Measurements from ENCODE around the gene DMRTB1.

DMRTB1 gene

DNA sequence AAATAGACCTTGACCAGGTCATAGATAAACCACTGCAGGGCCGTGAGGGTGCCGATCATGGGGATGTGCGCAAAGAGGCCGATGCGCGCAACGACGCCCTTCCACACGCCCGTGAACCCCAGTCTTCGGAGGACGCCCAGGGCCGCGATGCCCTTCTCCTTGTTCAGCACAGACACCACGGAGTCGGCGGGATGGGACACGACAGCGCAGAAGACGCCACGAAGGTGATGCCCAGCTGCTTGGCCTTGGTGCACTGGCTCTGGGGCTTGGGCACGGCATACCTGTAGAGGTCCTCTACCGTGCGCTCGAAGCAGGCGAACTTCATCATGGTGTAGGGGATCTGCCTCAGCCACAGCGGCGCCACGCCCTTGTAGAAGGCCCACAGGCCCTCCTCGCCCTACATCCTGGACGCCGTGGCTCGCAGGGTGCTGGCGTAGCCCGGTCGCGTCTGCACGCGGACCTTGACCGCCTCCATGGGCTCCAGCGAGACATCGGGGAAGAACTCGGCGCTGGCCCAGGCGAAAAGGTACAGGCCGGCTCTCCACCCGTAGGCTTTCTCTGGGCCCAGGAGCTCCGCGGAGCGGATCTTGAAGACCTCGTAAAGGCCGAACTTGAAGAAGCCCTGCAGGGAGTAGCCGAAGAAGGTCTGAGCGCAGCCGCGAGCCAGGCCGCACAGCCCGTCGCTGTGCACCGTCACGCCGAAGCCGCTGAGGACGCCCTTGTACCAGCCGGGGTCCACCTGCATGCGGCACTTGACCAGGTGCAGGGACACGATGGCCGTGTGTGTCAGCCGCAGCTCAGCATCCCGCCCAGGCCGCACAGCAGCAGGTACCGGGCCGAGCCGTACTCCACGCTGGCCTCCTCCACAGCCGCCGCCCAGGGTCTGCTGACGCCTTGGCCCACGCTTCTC lies 20.5 kb upstream of the DMRTB1 start:
- no peak for TF ChIP-seq CTCF (conservative IDR thresholded peaks at IDR 0.05)

DNA sequence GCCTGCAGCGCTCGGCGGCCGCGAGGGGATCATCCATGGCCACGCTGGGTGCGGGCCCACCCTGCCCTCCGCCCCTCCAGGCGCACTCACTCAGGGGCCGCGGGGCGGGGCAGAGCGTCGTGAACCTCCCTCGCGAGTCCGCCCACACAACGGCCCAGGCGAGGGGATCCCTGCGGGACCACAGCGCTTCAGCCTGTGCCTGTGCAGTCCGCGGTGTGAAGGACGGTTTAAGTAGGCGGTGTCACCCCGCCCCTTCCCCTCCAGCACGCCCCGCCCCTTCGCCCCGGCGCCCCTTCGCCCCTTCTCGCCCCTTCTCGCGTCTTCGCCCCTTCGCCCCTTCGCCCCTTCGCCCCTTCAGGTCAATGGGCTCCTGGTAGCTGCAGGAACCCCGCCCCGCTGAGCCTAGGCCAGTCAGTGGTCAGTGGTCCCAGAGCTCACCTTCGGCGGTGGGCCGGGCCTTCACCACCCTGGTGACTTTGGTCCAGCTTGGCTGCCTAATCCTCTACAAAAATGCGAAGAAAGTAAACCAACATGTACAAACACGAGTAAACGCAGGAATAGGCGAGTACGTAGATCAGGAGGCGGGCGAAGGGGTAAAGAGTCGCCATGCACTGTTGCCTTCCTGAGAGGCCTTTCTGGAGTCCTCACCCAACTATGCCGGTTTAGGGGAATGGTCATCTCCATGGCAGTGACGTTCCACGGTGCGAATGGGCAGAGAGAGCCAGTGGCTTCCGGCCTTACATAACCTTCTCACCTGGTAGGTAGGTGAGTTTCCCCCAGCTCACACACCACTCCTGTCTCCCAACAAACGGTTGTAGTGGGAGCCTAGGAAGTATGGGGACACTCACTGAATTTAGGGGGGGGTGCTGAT lies 19.6 kb upstream of the DMRTB1 start:
- no peak for TF ChIP-seq CTCF (conservative IDR thresholded peaks at IDR 0.05)
- no peak overlapping the region for H3K27ac ChIP-seq

More for the DNA sequence above, 20.5 kb upstream of the DMRTB1 start:
- H3K27ac ChIP-seq, result no peak overlapping the region

DNA sequence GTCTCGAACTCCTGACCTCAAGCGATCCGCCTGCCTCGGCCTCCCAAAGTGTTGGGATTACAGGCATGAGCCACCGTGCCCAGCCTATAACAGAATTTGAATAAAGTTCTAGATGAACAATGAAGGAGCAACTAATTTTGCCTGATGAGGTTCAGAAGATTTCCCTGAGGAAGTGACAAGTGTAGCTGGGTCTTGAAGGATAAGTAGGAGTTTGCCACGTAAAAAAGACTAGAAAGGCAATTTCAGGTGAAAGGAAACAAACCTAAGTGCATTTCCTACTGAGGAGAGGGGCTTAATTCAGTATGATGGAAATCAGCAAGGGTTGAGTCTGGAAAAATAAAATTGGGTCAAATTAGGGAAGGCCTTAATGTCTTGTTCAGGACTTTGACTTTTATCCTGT lies 18.6 kb upstream of the DMRTB1 start:
- no peak overlapping the region for H3K27ac ChIP-seq
- no peak for TF ChIP-seq CTCF (conservative IDR thresholded peaks at IDR 0.05)

- TF ChIP-seq CTCF (conservative IDR thresholded peaks at IDR 0.05), result no peak
- H3K27ac ChIP-seq, result no peak overlapping the region
These were observed 16.9 kb upstream of the DMRTB1 start for GRCh38 chr1:53442299-53442698.

- no peak for TF ChIP-seq CTCF (conservative IDR thresholded peaks at IDR 0.05)
- H3K27ac ChIP-seq, result no peak overlapping the region
These were observed 13.1 kb upstream of the DMRTB1 start for GRCh38 chr1:53446051-53446450.

- H3K27ac ChIP-seq, result no peak overlapping the region
- TF ChIP-seq CTCF (conservative IDR thresholded peaks at IDR 0.05), result no peak
These were observed 11.8 kb upstream of the DMRTB1 start for GRCh38 chr1:53447413-53447812.

DNA sequence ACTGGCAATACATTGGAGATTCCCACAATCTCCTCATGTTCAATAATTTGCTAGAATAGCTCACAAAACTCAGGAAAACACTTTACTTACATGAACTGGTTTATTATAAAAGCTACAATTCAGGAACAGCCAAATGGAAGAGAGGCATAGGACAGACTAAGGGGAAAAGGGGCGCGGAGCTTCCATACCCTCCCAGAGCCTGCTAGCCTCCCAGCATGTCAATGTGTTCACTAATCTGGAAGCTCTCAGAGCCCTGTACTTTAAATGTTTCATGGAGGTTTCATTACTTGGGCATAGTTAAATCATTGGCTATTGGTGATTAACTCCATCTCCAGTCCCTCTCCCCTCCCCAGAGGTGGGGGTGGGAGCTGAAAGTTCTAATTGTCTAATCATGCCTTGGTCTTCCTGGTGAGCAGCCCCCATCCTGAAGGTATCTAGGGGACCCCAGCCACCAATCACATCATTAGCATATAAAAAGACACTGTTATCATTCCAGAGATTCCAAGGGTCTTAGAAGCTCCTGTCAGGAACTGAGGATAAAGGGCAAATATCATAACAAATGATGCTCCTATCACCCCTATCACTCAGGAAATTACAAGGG lies 10.9 kb upstream of the DMRTB1 start:
- no peak overlapping the region for H3K27ac ChIP-seq
- no peak for TF ChIP-seq CTCF (conservative IDR thresholded peaks at IDR 0.05)
